Smooth muscle cell of the umbilical artery (primary cell): Measurements from ENCODE around the gene FGFR1OP2. TPM values are rescaled to one million over a fixed set of nuclear protein-coding genes. Genes with fewer than 3 reads are reported as not detected.

ENCODE experiments used
- total RNA-seq: library from RNA; depleted of rRNA; stranded (reverse); fragments of >200 nt; gene quantifications from 2 replicates; pipeline ENCODE4 v1.2.3, GENCODE V29; 2014

FGFR1OP2 gene
- total RNA-seq, result 71.6 and 76.7 TPM in 2 replicates

DNA sequence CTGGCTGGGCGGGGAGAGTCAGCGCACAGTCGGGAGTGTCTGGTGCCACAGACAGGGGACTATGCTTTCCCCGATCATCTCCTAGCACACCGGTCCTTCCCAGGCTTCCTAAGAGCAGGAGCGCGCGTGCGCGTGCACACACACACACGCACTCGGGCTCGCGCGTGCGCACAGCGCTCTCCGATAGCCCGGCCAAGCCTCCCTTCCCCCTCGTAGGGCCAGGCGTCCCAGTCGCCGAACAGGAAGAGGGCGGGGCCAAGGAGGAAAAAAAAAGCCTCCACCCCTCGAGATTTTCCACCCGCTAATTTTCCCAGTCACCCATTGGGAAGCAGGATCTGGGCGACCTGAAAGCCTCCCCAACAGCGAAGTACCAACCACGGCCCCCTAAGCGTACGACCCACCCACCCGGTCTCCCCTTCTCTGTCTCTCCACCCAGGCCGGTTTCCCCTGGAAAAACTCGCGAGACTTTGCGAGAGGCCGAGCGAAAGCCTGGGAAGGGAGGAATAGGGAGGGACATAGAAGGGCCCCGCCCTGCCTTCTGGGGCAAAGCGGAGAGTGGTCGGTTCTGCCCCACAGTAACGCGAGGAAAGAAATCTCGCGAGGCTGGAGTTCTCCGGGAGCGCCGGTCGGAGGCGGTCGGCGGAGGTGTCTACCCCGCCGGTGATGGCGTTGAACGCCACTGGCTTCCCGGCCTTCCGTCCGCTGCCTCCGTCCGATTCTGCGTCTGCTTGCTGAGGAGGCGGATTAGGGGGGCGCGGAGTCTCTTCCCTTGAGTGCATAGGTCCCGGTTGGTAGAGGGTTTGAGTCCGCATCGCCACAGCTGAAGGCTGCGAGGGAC lies at the start of gene FGFR1OP2, which contains the start of gene INTS13:
FGFR1OP2 (plus strand) TSS at position 608 of the 838 bp plus-strand sequence. CDS start 15,689 bp downstream, outside the sequence.
INTS13 (minus strand) TSS at position 119 of the 838 bp plus-strand sequence. CDS start 1,178 bp downstream, outside the sequence.

DNA sequence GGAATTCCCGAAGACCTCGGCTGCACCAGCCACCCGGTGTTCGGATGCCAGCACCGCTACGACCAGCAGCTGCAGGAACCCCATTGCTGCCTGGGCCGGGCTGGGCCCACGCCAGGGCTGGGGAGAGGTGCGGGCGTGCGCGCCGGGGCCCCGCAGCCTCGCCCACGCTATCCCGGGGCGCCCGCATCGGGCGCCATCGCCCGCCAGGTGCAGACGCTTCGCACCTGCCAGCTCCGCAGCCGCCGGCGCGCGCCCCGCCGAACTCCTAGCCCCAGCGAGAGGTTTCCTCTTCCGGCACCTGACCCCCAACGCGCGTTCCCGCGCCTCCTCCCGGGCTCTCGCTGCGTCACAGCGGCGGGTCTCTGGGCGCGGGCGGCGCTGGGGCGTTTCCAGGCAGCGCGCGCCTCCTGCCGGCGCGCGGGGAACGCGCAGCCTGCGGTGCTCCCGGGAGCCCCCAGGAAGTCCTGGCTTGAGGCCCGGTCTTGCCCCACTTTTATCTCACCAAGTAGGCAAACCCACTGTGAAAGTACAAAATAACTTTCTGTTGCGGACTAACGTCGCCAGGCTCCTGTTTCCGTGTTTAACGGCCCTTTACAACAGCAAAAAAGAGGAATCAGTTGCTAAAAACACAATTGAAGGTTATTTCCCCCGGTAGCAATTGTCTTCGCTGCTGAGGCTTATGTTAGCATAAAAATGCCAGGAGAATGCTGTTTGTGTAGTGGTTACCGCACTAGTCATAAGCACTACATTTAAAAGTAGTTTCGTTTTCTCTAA lies 76.0 kb downstream of the FGFR1OP2 start, which contains the start of gene TM7SF3:
TM7SF3 (minus strand) TSS at position 300 of the 774 bp plus-strand sequence; CDS start at position 84, 216 bp downstream.

Other genes starting within 250 kb of the FGFR1OP2 start
- 84.8 and 98.6 TPM in 2 replicates for gene ITPR2, start 105.3 kb upstream of the FGFR1OP2 start, total RNA-seq
- 49.2 and 59.4 TPM in 2 replicates for gene INTS13, start 489 bp upstream of the FGFR1OP2 start, total RNA-seq
- 169 and 212 TPM in 2 replicates for gene TM7SF3, start 75.9 kb downstream of the FGFR1OP2 start, total RNA-seq
- gene MED21, start 84.1 kb downstream of the FGFR1OP2 start, total RNA-seq, result 44.8 and 45.9 TPM in 2 replicates
- gene C12orf71, start 144.1 kb downstream of the FGFR1OP2 start, total RNA-seq, result not detected in 2 replicates